PC-9 (cell line): ENCODE results near the gene DAAM1.

Source experiments
- CTCF ChIP-seq: fragments of 200-600 bp; sonication (generic); conservative IDR thresholded peaks from 2 replicates; pipeline ENCODE4 v1.6.1; 2017; ENCODE audit warnings: mixed run types, antibody characterized with exemption, mild to moderate bottlenecking, moderate library complexity
- EZH2 ChIP-seq: fragments of 200-600 bp; sonication (generic); IDR thresholded peaks from 2 replicates; pipeline ENCODE4 v1.8.0; 2017; ENCODE audit warnings: antibody characterized with exemption, low read depth

GRCh38 chr14:59182641-59183040 lies 5.8 kb upstream of the DAAM1 start:
- TF ChIP-seq CTCF (no peak), EZH2 (no peak)
